Renal cortex interstitium (tissue), 11 donors: ENCODE results near the gene SETD1A. TPM values are rescaled to one million over a fixed set of nuclear protein-coding genes. Genes with fewer than 3 reads are reported as not detected.

Experiments used
- DNase-seq, 11 donors: peaks; one replicate each; pipeline ENCODE4 v3.0.0-alpha.2; 2013; ENCODE audit warnings: low read depth in 9 of 11, low spot score in 4 of 11; ENCODE audit errors: extremely low read depth in 1 of 11
- polyA plus RNA-seq, 3 donors: library from polyadenylated mRNA; unstranded; fragments of 120-200 nt; gene quantifications; one replicate each; pipeline ENCODE4 v1.2.1, GENCODE V29; 2013; ENCODE audit not compliant: insufficient read length in 3 of 3

SETD1A gene
- polyA plus RNA-seq, 3 donors, result 17.3 to 19.7 (median 18.7) TPM

- no peak for DNase-seq
Observed at GRCh38 chr16:31031276-31031675, 73.7 kb downstream of the SETD1A start.

- DNase-seq, result peak; percentile 91 to 97 (median 95)
Observed at GRCh38 chr16:31032736-31033708, 75.5 kb downstream of the SETD1A start, which contains the start of gene STX4. Gene STX4 (plus strand): TSS chr16:31033558. CDS start chr16:31033806, 248 bp downstream.

- DNase-seq, result peak in 8 of 11 donors; percentile 61 to 83 (median 70)
Observed at GRCh38 chr16:31033709-31034492, 76.3 kb downstream of the SETD1A start.

Other genes with a start within 250 kb of the SETD1A start
- 10 to 100 TPM; 29.8 to 39.2 (median 30.1) TPM for gene PHKG2, start 209.3 kb upstream of the SETD1A start, polyA plus RNA-seq
- gene CFAP119, start 195.7 kb upstream of the SETD1A start, polyA plus RNA-seq, result 10 to 100 TPM in 2 of 3 donors, 1 to 10 TPM in 1; 8.4 to 13.1 (median 12.8) TPM
- 100 to 1,000 TPM; 119 to 124 (median 120) TPM for gene RNF40, start 195.4 kb upstream of the SETD1A start, polyA plus RNA-seq
- gene ZNF629, start 170.5 kb upstream of the SETD1A start, polyA plus RNA-seq, result 10 to 100 TPM; 25.6 to 31.6 (median 28.3) TPM
- 10 to 100 TPM; 32.6 to 49.7 (median 41.6) TPM for gene BCL7C, start 63.7 kb upstream of the SETD1A start, polyA plus RNA-seq
- 1 to 10 TPM; 6.5 to 8.3 (median 7.8) TPM for gene CTF1, start 61.1 kb upstream of the SETD1A start, polyA plus RNA-seq
- 10 to 100 TPM; 18.0 to 34.4 (median 32.4) TPM for gene FBXL19, start 34.2 kb upstream of the SETD1A start, polyA plus RNA-seq
- 10 to 100 TPM; 17.7 to 19.8 (median 19.1) TPM for gene ORAI3, start 8.7 kb upstream of the SETD1A start, polyA plus RNA-seq
- 10 to 100 TPM in 1 of 3 donors, 1 to 10 TPM in 2; 7.2 to 10.7 (median 7.7) TPM for gene HSD3B7, start 27.5 kb downstream of the SETD1A start, polyA plus RNA-seq
- 1 to 10 TPM; 1.2 to 2.7 (median 1.6) TPM for gene STX1B, start 52.9 kb downstream of the SETD1A start, polyA plus RNA-seq
- 10 to 100 TPM; 32.8 to 46.2 (median 39.5) TPM for gene STX4, start 75.8 kb downstream of the SETD1A start, polyA plus RNA-seq
- 1 to 10 TPM; 3.6 to 6.9 (median 5.4) TPM for gene ZNF668, start 116.5 kb downstream of the SETD1A start, polyA plus RNA-seq
- 10 to 100 TPM; 10.5 to 14.7 (median 14.0) TPM for gene ZNF646, start 116.7 kb downstream of the SETD1A start, polyA plus RNA-seq
- gene PRSS53, start 131.2 kb downstream of the SETD1A start, polyA plus RNA-seq, result 1 to 10 TPM in 2 of 3 donors, under 1 TPM in 1; 0.89 to 1.8 (median 1.2) TPM
- gene VKORC1, start 137.0 kb downstream of the SETD1A start, polyA plus RNA-seq, result 10 to 100 TPM; 63.3 to 80.3 (median 73.5) TPM
- 10 to 100 TPM; 29.5 to 44.1 (median 42.6) TPM for gene BCKDK, start 150.6 kb downstream of the SETD1A start, polyA plus RNA-seq
- 10 to 100 TPM; 65.5 to 82.0 (median 69.7) TPM for gene KAT8, start 159.9 kb downstream of the SETD1A start, polyA plus RNA-seq
- gene PRSS8, start 178.0 kb downstream of the SETD1A start, polyA plus RNA-seq, result 10 to 100 TPM; 52.9 to 88.8 (median 62.3) TPM
- gene PRSS36, start 192.3 kb downstream of the SETD1A start, polyA plus RNA-seq, result 1 to 10 TPM in 2 of 3 donors, under 1 TPM in 1; 0.78 to 1.6 (median 1.6) TPM
- 100 to 1,000 TPM; 736 to 808 (median 782) TPM for gene FUS, start 222.4 kb downstream of the SETD1A start, polyA plus RNA-seq
- gene PYCARD, start 245.0 kb downstream of the SETD1A start, polyA plus RNA-seq, result 10 to 100 TPM in 2 of 3 donors, 1 to 10 TPM in 1; 7.2 to 11.1 (median 10.9) TPM